ENCODE results near the gene PATJ.
"Not testable (repeated sequence)": the region's sequence is repeated elsewhere in the genome, so short reads cannot be mapped to it uniquely, and the experiment has no call there.

Gene PATJ

DNA sequence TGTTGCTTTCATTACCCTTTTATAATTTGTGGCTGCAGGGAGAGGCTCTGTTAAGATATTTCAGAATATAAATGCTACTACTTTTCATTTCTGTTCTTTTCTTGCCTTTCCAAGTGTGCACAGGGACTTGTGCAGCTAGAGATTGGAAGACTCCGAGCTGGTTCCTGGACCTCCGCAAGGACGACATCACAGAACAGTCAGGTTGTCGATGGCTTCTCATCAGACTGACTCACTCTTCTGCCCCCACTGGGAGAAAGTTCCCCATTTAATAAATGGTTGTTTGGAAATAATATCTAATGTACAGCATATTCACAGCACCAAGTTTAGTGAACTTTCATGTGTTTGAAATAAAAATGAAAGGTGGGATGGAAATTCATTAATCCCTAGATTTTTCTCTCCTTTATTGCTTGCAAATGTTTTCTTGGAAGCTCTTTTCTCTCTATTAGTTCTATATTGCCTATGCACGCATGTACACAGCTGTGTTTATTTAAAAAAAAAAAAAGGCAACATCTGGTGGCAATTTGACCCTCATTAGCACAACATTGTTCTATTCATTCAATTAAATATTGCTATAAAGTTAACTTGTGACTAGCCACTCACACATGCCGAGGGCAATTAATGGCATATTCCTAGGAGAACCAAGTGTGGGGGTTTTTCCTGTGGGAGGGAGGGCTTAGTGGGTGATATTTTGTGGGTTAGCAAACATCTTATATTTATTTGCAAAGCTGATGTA lies 374.9 kb downstream of the PATJ start:
- DNase-seq = peak; percentile 9

DNA sequence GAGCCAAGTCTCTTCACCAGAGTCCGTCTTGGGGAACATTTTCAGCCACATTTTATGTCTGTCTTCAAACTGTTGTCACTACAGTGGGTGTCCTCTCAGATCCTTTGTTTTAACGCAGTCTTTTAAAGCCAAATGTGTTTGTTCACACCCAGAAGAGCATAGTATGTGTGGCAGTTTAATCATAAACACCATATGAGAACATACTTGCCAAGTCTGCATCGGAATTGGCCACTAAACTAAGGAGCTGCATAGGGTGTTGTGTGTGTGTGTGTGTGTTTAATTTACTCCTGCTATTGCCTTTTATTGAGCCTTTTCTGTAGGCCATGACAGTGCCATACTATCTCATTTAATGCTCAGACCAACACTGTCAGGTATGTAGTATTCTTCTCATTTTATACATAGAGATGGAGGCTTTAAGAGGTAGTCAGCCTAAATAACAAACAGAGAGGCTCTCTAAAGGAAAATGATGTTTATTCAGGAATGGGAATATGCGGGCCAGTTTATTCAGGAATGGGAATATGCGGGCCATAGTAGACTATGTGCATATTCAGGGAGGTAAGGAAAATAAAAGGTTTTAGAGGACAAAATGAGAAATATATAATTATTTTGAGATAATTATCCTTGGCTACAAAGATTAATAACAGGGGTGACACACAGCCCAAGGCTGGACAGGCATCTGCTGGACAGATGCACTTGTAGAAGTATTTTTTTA lies 384.5 kb downstream of the PATJ start:
- DNase-seq = no peak

DNA sequence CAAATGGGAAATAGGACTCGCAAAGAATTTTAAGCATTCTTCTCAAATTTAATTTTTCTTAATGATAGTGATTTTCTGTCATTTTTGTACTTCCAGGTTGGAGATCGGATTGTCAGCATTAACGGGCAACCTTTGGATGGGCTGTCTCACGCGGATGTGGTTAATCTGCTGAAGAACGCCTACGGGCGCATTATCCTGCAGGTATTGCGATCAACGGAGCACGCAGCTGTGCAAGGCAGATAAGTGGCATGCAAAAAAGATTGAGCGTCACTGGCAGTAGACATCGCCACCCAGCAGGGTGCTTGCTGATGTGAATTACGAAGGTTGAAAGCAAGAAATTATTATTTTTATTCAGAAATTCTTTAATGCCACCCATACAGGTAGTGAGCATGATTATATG lies 386.5 kb downstream of the PATJ start:
- no peak for DNase-seq

DNA sequence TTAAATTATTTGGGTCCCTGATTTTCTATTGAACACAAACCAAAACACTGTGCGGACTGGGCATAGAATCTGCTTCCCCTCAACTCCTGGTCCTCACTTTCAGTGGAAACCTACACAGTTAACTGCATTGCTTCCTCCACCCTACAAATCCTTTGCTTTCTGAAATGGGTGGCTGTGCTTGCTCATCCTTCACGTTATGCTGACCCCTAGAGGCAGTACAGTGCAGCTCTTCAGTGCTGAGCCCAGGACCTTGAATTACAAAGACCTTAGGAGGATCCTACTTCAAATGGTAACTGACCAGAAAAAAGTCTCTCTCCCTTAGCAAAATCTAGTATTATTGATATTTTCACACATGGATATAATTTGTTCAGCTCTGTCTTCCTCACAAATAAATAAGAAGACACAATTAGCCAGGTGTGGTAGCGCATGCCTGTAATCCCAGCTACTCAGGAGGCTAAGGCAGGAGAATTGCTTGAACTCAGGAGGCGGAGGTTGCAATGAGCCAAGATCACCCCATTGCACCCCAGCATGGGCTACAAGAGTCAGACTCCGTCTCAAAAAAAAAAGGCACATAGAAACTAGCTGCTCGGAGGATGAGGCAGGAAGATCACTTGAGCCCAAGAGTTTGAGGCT lies 388.9 kb downstream of the PATJ start:
- DNase-seq = peak; percentile 68

DNA sequence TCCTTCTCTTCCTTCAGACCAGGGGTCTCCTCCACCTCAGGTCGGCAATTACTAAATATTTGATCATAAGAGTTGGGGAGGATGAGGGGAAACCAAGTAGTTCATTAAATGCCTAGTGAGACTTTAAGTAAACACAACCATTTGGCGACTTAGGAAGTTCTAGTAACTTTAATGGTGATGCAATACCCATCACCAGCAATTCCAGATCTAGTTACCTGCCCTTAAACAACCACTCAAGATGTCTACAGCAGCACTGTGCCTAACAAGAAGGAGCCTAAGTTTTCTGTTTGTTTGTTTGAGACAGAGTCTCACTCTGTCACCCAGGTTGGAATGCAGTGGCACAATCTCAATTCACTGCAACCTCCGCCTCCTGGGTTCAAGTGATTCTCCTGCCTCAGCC lies 395.7 kb downstream of the PATJ start:
- DNase-seq = no peak

DNA sequence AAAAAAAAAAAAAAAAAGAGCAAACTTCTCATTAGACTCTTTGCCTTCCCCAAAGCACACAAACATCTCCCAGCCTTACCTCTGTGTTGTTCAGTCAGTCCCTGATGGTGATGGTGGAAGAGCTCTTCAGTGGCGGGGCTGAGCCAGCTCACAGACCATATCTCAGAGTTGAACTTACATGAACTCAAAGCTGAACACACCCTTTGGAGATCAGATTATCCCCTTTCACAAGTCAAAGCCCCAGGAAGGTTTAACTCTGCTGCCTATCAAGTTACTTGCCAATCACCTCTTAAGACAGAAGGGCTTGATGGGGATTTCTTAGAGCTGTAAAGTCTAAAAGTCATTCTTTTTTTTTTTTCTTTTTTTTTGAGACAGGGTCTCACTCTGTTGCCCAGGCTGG lies 397.1 kb downstream of the PATJ start:
- DNase-seq = no peak

DNA sequence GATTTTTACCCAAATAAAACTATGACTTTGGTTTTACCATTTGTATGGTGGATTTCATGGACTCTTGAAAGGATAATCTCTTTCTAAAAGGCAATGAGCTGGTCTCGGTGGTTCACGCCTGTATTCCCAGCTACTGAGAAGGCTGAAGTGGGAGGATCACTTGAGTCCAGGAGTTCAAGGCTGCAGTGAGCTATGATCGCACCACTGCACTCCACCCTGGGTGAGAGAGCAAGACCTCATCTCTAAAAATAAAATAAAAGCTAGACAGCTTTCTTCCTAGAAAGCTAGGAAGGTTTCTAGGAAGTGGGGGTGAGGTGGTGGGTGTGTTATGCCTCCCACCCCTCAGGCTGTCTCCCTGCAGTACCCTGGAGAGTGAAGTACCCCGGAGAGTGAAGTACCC lies 398.4 kb downstream of the PATJ start:
- DNase-seq = no peak

DNA sequence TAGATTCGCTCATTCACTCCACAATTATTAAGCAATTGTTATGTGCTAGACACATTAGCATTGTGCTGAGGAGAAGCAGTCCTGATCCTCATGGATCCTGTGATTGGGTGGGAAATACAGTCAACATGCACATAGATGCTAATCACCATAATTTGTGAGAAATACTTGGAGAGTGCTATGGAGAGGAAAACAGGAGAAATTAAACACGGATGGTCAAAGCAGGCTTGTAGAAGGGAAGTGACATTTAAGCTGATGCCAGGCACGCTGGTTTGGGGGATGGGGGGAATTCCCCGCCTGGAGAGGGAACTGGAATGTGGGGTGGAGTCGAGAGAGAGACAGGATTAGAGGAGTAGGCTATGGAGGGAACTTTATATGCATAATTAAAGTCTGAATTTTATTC lies 400.2 kb downstream of the PATJ start:
- DNase-seq = peak; percentile 28

DNA sequence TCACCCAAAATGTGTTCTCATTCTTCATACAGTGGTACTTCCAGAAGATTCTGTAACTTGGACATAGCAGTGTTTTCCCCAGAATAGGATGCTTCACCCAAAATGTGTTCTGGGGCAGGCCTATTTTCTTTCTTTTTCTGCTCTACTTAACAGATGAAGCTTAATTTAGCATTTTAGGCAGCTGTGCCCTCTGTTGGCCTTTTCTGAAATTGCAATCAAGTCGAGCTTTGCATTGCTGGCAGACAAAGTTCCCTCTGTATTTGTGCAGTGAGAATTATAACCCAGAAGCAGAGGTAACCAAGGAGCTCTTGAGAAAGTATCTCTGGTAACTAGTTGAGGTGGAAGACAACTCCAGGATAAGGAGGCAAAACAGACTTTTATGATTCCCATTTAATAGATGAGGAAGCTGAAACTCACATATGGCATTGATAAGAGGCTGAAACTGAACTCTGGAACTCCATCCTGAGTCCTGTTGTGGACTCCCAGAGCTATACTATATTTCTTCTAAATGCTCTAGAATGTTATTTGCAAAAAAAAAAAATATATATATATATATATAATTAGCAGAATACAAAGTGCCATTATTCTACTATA lies 402.1 kb downstream of the PATJ start:
- DNase-seq = peak; percentile 43

DNA sequence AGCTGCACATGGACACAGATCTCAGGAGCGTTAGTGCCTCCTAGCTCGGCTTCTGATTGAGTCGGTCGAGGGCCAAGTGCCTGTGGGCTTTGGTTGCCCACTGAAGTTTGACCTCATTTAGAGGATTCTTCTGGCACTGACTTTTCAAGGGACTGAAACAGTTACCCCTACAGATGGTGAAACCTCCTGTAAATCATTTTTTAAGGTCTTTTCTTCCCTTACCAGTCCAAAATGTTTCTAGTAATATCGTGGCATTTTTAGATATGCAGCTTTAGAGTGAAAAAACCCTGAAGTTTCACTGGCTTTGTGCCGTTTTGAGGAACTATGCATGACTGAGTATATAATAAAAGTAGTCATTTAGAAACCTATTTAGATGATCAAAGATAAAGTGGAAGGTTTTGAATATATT lies 417.7 kb downstream of the PATJ start:
- no peak for DNase-seq

DNA sequence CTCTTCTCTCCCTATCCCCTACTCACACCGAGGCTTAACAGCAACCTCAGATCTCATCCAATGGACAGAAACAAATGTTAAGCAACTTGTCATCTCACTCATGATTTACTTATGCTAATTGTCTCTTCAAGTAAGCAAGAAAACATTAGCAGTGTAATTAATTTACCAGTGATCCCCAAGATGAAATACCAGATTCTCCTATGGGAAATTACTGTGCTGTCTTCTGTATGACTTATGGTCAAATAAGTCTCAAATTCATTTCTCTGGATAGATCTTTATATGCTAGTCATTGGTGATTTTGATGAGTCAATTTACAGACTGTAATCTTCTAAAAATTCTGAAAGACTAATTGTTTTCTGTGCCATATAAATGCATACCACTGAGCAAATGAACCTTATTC lies 419.4 kb downstream of the PATJ start:
- no peak for DNase-seq

DNA sequence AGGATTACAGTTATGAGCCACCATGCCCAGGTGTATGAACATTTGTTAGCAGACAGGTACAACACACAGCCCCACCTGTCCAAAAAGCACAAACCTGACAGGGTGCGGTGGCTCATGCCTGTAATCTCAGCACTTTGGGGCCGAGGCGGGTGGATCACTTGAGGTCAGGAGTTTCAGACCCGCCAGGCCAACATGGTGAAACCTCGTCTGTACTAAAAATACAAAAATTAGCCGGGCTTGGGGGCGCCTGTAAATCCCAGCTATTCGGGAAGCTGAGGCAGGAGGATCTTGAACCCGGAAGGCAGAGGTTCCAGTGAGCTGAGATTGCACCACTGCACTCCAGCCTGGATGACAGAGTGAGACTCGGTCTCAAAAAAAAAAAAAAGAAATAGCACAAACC lies 428.1 kb downstream of the PATJ start:
- DNase-seq = not testable (repeated sequence)

DNA sequence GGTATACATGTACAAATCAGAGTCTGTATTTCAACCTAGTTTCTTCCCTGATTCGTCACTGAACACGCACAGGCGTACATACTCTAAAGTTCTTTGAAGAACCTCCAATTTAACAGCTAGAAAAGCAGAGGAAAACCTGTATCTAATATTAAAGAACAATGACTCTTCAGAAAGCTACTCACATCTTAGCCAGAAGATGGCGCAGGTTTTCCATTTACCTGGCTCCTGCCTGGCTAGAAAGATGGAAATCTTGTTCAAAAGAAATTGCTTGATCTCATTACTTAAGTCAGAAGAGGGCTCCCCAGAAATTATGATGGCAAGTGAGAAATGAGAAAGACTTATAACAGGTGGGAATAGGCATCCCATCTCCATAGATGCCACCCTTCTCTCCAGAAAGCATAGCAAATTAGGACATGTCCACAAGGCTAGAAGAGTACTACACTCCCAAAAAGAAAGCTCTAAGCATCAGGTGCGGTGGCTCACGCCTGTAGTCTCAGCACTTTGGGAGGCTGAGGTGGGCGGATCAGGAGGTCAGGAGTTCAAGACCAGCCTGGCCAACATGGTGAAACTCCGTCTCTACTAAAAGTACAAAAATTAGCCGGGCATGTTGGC lies 433.4 kb downstream of the PATJ start:
- DNase-seq = peak; percentile 51

DNA sequence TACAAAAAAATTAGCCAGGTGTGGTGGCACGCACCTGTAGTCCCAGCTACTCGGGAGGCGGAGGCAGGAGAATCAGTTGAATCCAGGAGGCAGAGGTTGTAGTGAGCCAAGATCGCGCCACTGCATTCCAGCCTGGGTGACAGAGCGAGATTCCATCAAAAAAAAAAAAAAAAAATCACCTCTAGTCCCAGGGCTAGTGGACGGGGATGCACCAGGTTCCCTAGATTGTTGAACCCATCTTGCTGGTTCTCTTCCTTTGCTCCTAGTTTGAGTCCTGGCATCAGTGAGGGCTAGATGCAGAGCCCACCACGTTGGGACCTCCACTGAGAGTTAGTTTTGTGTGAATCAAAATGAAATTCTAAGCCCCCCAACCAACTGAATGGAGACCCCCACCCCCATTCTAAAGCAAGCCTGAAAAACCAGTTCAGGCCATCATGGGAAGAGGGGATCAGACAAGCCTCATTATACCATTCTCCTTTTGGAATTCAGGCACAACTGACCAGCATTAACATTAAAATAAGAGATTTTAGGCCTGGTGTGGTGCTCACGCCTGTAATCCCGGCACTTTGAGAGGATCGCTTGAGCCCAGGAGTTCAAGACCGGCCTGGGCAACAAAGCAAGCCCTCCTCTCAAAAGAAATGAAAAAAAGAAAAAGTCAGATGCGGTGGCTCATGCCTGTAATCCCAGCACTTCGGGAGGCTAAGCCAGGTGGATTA lies 434.5 kb downstream of the PATJ start:
- no peak for DNase-seq

DNA sequence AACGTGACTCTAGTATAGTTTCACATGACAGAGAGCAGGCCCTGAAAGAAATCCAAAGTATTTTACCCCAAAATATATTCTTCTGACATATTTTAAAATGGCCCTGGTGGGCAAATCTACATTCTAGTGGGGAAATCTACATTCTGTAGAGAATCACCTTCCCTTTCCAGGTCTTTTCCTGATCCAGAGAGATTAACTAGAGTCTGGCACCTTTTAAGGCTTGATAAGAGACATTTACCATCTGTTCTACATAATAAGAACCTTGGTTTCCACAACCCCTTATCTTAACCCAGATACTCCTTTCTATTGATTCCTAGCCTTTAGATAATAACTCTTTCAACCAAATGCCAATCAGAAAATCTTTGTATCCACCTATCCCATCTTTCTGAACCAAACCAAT lies 435.3 kb downstream of the PATJ start:
- DNase-seq = no peak

DNA sequence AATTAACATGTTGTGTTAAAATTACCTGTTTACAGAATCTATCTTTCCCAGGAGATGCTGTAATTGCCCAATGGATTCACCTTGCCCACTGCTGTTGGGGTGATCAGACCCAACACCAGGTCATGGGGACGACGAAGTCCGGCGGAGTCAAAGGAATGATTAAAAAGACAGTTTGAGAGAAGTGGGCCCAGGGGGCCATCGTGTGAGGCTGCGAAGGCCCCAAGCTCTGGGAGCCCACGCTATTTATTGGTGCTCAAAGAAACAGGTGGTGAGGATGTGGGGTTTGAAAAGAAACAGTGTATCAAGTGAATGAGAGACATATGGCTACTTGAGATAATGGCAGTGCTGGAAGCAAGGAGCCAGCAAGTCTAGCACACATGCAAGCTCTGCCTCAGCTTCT lies 436.1 kb downstream of the PATJ start:
- no peak for DNase-seq

DNA sequence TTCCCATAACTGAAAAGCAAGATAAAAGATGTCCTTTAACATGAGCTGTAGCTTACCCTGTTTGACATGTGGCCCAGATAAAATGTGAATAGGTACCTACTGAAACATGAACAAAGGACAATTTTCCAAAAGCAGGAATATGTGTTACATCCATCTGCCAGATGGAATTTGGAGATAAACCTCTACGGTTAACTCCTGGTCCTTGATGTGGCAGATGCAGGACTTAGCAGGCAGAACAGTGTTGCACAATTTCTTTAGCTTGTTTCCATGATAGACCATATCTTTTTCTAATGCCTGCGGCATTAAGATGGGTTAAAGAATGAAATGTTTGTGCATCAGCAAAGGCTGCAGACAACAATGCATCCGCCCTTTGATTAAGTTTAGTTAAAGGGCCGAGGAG lies 437.8 kb downstream of the PATJ start:
- not testable (repeated sequence) for DNase-seq

DNA sequence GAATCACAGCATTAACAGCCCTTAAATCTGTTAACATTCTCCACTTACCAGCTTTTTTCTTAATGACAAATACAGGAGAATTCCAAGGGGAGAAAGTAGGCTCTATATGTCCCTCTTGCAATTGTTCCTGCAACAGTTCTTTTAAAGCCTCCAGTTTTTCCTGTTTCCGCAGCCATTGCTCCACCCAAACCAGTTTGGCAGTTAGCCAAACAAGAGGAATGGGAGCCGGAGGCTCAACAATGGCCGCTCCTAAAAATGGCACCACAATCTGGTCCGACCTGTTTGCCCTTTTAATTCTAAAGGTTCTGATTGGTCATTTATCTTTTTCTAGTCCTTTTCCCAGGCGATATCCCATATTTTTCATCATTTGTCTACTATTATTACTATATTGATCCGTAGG lies 438.4 kb downstream of the PATJ start:
- DNase-seq = no peak

DNA sequence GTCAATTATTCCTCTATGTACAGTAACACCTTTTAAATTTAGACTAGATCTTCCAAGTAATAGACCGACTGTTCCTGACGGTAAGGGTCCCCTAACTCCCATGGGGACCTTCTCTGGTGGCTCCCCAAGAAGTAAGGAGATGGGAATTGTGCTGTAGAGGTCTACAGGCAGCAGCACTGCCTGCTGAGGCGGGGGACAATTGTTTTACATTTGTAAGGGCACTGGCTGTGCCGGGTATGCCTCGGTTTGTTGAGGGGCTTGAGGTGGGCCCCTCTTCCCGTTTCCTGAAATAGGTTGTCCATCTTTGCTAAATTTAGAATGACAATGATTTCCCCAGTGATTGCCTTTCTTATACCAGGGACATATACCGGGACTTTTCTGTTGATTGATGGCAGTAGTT lies 439.3 kb downstream of the PATJ start:
- DNase-seq = no peak

DNA sequence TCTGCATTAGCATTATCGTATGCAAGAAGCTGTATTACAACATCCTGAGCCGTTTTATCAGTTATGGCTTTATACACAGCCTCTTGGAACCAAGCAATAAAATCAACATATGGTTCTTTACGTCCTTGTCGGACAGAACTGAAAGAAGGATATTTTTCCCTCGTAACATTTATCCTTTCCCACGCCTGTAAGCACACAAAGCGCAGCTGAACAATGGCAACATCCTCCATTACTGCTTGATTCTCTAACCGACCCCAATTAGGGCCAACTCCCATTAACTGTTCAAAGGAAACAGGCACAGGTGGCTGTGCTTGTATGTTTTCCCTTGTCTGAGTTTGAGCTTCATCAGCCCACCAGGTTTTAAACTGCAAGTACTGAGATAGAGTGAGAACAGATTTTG lies 439.9 kb downstream of the PATJ start:
- DNase-seq = not testable (repeated sequence)

DNA sequence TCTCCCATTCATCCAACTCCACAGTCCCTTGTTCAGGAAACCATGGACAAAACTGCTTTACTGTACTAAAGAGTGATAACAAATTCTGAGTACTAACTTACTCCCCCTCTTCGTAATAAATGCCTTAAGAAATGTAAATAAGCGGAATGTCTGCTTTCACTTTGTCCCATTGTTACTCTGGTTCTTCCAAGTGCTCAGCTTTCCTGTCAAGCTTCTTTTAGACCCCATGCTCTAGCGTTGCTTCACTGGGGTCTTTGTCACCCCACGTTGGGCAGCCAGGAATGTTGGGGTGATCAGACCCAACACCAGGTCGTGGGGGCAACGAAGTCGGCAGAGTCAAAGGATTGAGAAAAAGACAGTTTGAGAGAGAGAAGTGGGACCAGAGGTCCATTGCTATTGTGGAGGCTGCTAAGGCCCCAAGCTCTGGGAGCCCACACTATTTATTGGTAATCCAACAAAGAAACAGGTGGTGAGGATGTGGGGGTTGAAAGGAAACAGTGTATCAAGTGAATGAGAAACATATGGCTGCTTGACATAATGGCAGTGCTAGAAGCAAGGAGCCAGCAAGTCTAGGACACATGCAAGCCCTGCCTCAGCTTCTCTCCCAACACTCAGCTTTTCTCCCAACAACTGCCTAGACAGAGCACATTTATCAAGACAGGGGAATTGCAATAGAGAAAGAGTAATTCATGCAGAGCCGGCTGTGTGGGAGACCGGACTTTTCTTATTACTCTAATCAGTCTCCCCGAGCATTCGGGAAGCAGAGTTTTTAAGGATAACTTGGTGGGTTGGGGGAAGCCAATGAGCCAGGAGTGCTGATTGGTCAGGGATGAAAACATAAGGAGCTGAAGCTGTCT lies 441.1 kb downstream of the PATJ start:
- DNase-seq = not testable (repeated sequence)

DNA sequence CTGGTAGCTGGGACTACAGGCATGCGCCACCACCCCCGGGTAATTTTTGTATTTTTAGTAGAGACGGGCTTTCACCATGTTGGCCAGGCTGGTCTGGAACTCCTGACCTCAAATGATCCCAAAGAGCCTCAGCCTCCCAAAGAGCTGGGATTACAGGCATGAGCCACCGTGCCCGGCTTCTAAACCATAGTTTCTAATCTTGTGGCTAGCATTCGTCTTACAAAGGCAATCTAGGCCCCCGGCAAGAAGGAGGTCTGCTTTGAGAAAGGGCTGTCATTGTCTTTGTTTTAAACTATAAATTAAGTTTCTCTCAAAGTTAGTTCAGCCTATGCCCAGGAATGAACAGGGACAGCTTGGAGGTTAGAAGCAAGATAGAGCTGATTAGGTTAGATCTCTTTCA lies 442.1 kb downstream of the PATJ start:
- no peak for DNase-seq
